Measurements from ENCODE around the gene CFAP97D2.

DNA sequence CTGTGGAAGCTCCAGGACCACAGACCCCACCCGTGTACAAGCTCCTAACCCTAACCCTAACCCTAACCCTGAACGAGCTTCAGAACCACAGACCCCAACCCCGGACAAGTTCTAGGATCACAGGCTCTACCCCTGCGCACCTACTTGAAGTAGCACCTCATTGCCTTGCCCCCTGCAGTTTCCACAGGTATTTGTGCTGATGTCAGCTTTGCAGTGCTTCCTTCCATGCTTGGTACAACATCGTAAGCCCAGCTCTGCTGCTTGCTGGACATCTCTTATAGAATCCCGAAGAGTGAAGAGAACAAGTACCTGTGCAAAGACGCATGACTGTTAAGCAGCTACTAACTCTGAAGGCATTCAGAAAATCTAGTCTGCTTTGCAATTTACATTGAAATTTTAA lies 34.9 kb downstream of the CFAP97D2 start:
- TF ChIP-seq ARNTL (CRISPR knock-in tag; IDR thresholded peaks at IDR 0.05; ENCODE audit: borderline replicate concordance, low read depth) (no peak), OSR1 (CRISPR knock-in tag; IDR thresholded peaks at IDR 0.05) (no peak)
- TF ChIP-seq, protein P1, sequence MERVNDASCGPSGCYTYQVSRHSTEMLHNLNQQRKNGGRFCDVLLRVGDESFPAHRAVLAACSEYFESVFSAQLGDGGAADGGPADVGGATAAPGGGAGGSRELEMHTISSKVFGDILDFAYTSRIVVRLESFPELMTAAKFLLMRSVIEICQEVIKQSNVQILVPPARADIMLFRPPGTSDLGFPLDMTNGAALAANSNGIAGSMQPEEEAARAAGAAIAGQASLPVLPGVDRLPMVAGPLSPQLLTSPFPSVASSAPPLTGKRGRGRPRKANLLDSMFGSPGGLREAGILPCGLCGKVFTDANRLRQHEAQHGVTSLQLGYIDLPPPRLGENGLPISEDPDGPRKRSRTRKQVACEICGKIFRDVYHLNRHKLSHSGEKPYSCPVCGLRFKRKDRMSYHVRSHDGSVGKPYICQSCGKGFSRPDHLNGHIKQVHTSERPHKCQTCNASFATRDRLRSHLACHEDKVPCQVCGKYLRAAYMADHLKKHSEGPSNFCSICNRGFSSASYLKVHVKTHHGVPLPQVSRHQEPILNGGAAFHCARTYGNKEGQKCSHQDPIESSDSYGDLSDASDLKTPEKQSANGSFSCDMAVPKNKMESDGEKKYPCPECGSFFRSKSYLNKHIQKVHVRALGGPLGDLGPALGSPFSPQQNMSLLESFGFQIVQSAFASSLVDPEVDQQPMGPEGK (CRISPR knock-in tag; IDR thresholded peaks at IDR 0.05; ENCODE audit: borderline replicate concordance), result no peak
